ENCODE data around the gene CSTPP1.
A peak's percentile ranks its signal among the peaks of the same experiment; 100 is the strongest.

CSTPP1 gene

DNA sequence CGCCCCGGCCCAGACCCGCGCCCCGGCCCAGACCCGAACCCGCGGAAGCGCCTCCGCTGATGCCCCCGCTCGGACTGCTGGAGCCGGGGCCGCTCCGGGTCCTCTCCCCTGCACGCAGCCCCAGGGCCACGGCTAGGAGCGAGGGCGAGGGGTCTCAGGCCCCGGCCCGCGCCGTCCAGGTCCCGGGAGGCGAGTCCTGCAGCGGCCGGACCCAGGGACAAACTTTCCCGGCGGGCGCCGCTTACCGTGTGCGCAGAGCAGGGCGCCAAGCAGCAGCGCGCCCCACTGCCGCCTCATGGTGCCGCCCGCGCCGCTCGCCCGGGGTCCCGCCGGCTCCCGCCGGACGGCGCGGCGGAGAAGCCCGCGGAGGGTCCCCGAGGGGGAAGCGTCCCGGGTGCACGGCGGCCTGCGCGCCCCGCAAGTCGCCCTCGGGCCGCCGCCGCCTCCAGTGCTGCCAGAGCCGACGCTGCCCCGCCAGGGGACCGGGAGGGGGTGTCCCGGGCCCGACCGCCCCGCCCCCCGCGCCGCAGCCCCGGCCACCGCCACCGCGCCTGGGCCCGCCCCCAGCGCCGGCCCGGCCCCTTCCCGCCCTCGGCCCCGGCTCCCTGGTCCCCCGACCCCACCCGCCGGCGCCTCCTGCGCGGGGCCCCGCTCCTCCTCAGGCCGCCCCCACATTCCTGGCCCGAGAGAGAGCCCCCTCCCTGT is 18.3 kb upstream of the CSTPP1 start, which contains the start of gene LRP4:
Gene LRP4, minus strand, starts transcription at position 468 of the 705 bp plus-strand sequence. Its CDS starts 171 bp downstream, at position 297.
- TF ChIP-seq, protein P1, sequence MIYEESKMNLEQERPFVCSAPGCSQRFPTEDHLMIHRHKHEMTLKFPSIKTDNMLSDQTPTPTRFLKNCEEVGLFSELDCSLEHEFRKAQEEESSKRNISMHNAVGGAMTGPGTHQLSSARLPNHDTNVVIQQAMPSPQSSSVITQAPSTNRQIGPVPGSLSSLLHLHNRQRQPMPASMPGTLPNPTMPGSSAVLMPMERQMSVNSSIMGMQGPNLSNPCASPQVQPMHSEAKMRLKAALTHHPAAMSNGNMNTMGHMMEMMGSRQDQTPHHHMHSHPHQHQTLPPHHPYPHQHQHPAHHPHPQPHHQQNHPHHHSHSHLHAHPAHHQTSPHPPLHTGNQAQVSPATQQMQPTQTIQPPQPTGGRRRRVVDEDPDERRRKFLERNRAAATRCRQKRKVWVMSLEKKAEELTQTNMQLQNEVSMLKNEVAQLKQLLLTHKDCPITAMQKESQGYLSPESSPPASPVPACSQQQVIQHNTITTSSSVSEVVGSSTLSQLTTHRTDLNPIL (CRISPR knock-in tag; IDR thresholded peaks at IDR 0.05; ENCODE audit: low read depth) = no peak
- no peak for TF ChIP-seq ISL1 (CRISPR knock-in tag; IDR thresholded peaks at IDR 0.05)
- TF ChIP-seq GLIS3 (CRISPR knock-in tag; IDR thresholded peaks at IDR 0.05) = no peak
- no peak for TF ChIP-seq ZC3H10 (CRISPR knock-in tag; IDR thresholded peaks at IDR 0.05)
- TF ChIP-seq, protein P2, sequence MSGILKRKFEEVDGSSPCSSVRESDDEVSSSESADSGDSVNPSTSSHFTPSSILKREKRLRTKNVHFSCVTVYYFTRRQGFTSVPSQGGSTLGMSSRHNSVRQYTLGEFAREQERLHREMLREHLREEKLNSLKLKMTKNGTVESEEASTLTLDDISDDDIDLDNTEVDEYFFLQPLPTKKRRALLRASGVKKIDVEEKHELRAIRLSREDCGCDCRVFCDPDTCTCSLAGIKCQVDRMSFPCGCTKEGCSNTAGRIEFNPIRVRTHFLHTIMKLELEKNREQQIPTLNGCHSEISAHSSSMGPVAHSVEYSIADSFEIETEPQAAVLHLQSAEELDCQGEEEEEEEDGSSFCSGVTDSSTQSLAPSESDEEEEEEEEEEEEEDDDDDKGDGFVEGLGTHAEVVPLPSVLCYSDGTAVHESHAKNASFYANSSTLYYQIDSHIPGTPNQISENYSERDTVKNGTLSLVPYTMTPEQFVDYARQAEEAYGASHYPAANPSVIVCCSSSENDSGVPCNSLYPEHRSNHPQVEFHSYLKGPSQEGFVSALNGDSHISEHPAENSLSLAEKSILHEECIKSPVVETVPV (CRISPR knock-in tag; IDR thresholded peaks at IDR 0.05) = no peak
- no peak for TF ChIP-seq SNAI2 (CRISPR knock-in tag; IDR thresholded peaks at IDR 0.05)
- TF ChIP-seq OSR1 (CRISPR knock-in tag; IDR thresholded peaks at IDR 0.05) = no peak
- TF ChIP-seq, protein P3, sequence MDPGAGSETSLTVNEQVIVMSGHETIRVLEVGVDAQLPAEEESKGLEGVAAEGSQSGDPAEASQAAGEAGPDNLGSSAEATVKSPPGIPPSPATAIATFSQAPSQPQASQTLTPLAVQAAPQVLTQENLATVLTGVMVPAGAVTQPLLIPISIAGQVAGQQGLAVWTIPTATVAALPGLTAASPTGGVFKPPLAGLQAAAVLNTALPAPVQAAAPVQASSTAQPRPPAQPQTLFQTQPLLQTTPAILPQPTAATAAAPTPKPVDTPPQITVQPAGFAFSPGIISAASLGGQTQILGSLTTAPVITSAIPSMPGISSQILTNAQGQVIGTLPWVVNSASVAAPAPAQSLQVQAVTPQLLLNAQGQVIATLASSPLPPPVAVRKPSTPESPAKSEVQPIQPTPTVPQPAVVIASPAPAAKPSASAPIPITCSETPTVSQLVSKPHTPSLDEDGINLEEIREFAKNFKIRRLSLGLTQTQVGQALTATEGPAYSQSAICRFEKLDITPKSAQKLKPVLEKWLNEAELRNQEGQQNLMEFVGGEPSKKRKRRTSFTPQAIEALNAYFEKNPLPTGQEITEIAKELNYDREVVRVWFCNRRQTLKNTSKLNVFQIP (CRISPR knock-in tag; IDR thresholded peaks at IDR 0.05; ENCODE audit: borderline replicate concordance, low read depth) = no peak
- TF ChIP-seq ZNF70 (CRISPR knock-in tag; IDR thresholded peaks at IDR 0.05) = no peak
- TF ChIP-seq, protein P4, sequence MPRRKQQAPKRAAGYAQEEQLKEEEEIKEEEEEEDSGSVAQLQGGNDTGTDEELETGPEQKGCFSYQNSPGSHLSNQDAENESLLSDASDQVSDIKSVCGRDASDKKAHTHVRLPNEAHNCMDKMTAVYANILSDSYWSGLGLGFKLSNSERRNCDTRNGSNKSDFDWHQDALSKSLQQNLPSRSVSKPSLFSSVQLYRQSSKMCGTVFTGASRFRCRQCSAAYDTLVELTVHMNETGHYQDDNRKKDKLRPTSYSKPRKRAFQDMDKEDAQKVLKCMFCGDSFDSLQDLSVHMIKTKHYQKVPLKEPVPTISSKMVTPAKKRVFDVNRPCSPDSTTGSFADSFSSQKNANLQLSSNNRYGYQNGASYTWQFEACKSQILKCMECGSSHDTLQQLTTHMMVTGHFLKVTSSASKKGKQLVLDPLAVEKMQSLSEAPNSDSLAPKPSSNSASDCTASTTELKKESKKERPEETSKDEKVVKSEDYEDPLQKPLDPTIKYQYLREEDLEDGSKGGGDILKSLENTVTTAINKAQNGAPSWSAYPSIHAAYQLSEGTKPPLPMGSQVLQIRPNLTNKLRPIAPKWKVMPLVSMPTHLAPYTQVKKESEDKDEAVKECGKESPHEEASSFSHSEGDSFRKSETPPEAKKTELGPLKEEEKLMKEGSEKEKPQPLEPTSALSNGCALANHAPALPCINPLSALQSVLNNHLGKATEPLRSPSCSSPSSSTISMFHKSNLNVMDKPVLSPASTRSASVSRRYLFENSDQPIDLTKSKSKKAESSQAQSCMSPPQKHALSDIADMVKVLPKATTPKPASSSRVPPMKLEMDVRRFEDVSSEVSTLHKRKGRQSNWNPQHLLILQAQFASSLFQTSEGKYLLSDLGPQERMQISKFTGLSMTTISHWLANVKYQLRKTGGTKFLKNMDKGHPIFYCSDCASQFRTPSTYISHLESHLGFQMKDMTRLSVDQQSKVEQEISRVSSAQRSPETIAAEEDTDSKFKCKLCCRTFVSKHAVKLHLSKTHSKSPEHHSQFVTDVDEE (CRISPR knock-in tag; IDR thresholded peaks at IDR 0.05) = no peak
- ATAC-seq = peak; percentile 30

DNA sequence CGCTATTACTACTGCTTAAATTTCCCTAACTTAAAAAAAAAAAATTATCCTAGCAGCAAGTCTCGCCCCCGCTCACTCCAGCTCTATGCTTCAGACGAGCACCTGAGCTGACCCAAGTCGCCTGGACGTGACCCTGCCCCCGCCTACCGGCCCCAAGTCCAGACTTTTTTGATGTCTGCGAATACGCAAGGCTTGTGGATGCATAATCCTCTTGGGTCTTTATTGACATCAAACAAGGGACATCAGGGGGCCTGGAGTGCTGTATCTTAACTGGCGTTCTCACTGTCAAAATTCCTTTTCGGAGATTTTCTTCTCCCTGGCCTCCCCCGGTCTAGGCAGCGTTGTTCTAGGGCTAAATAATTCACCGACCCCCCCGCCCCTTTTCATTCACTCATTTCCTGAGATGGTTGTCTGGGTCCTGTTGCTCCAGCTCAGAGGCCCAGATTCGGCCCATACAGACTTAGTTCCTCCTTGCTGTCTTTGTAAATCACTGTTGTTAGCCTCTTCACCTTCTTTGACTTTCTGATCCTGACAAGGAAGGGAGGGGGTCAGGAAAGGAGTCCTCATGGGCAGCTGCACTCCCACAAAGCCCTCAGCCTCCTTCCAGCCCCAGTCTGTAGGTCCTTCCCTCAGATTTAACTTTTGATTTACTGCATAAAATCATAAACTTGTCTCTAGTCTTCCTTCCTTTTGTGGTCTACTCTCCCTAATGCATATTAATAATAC is 17.6 kb upstream of the CSTPP1 start:
- ATAC-seq = no peak
- TF ChIP-seq CSDC2 (CRISPR knock-in tag; IDR thresholded peaks at IDR 0.05) = no peak
- TF ChIP-seq ZNF565 (CRISPR knock-in tag; conservative IDR thresholded peaks at IDR 0.05; ENCODE audit: low read depth) = no peak
- no peak for TF ChIP-seq ZNF70 (CRISPR knock-in tag; IDR thresholded peaks at IDR 0.05)
- no peak for TF ChIP-seq OSR1 (CRISPR knock-in tag; IDR thresholded peaks at IDR 0.05)
- no peak for TF ChIP-seq ISL1 (CRISPR knock-in tag; IDR thresholded peaks at IDR 0.05)
- TF ChIP-seq ZNF8 (CRISPR knock-in tag; IDR thresholded peaks at IDR 0.05) = no peak
- TF ChIP-seq ZC3H10 (CRISPR knock-in tag; IDR thresholded peaks at IDR 0.05) = no peak
- TF ChIP-seq, protein P5, sequence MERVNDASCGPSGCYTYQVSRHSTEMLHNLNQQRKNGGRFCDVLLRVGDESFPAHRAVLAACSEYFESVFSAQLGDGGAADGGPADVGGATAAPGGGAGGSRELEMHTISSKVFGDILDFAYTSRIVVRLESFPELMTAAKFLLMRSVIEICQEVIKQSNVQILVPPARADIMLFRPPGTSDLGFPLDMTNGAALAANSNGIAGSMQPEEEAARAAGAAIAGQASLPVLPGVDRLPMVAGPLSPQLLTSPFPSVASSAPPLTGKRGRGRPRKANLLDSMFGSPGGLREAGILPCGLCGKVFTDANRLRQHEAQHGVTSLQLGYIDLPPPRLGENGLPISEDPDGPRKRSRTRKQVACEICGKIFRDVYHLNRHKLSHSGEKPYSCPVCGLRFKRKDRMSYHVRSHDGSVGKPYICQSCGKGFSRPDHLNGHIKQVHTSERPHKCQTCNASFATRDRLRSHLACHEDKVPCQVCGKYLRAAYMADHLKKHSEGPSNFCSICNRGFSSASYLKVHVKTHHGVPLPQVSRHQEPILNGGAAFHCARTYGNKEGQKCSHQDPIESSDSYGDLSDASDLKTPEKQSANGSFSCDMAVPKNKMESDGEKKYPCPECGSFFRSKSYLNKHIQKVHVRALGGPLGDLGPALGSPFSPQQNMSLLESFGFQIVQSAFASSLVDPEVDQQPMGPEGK (CRISPR knock-in tag; IDR thresholded peaks at IDR 0.05; ENCODE audit: borderline replicate concordance) = no peak
- no peak for TF ChIP-seq GLIS3 (CRISPR knock-in tag; IDR thresholded peaks at IDR 0.05)
- TF ChIP-seq ZFP30 (CRISPR knock-in tag; IDR thresholded peaks at IDR 0.05) = no peak
- TF ChIP-seq TOX (CRISPR knock-in tag; IDR thresholded peaks at IDR 0.05; ENCODE audit: borderline replicate concordance) = no peak
- TF ChIP-seq PPARA (CRISPR knock-in tag; IDR thresholded peaks at IDR 0.05; ENCODE audit: borderline replicate concordance) = no peak
- TF ChIP-seq, protein P2 (CRISPR knock-in tag; IDR thresholded peaks at IDR 0.05) = no peak
- no peak for TF ChIP-seq ZFP3 (CRISPR knock-in tag; IDR thresholded peaks at IDR 0.05)
- no peak for TF ChIP-seq ESRRG (CRISPR knock-in tag; IDR thresholded peaks at IDR 0.05)
- no peak for TF ChIP-seq BACH2 (CRISPR knock-in tag; IDR thresholded peaks at IDR 0.05; ENCODE audit: borderline replicate concordance)
- TF ChIP-seq, protein P4 (CRISPR knock-in tag; IDR thresholded peaks at IDR 0.05) = no peak
- TF ChIP-seq RARB (CRISPR knock-in tag; IDR thresholded peaks at IDR 0.05) = no peak
